Mucosa of descending colon (tissue), 3 donors: ENCODE measurements around the gene KRT76. TPM values are rescaled to one million over a fixed set of nuclear protein-coding genes. Genes with fewer than 3 reads are reported as not detected.

Source experiments
- ATAC-seq: fragments of 200-7000 bp; cut with Tn5 transposase; one replicate; pipeline ENCODE4 v1.9.1; 2020; ENCODE audit warnings: mild to moderate bottlenecking, moderate library complexity
- DNase-seq, 3 donors: peaks; one replicate each; pipeline ENCODE4 v3.0.0-alpha.2; 2020
- H3K36me3 ChIP-seq: fragments of 200-600 bp; one replicate; pipeline ENCODE4 v1.8.0; 2021; ENCODE audit warnings: low read depth, mild to moderate bottlenecking
- H3K4me1 ChIP-seq: fragments of 200-600 bp; one replicate; pipeline ENCODE4 v1.8.0; 2021; ENCODE audit warnings: low read depth, mild to moderate bottlenecking
- H3K4me3 ChIP-seq: fragments of 200-600 bp; one replicate; pipeline ENCODE4 v1.8.0; 2021; ENCODE audit warnings: mild to moderate bottlenecking
- H3K9me3 ChIP-seq: fragments of 200-600 bp; one replicate; pipeline ENCODE4 v1.8.0; 2021; ENCODE audit warnings: mild to moderate bottlenecking
- CTCF ChIP-seq: fragments of 200-600 bp; IDR thresholded peaks from one replicate; pipeline ENCODE4 v1.8.0; 2022; ENCODE audit warnings: antibody characterized with exemption, mild to moderate bottlenecking
- intact Hi-C, 2 donors: fragments of 100-400 bp; cut with DNase I in 1 of 2; cut with micrococcal nuclease in 1 of 2; formaldehyde crosslinking; loops; one replicate each; pipeline versions ENCODE4 v1.11.0 to v1.11.1; 2022; cut with DNase I, micrococcal nuclease
- total RNA-seq, 3 donors: library from RNA; stranded (reverse); fragmentation: NEBNext Ultra II Directional in 2 of 3; extraction: Animal tissue kit (Norgen Biotek cat#: 25700) in 2 of 3; gene quantifications; one replicate each; pipeline versions ENCODE4 v1.2.1 to v1.2.4, GENCODE V29; 2021 to 2023
- donor health status: DM: no; HTN: no; CAD: no; lungs with moderate emphysema.
- donor health status: DM: no; HTN: no; CAD: no.
- donor health status: DM: no; HTN: yes; CAD: no.

Gene KRT76
- total RNA-seq, 3 donors from 2014 or later = not detected

- H3K36me3 ChIP-seq = no peaks in the 10 kb centered on the region
- DNase-seq (no peak), ATAC-seq (no peak)
- H3K4me3 ChIP-seq = no peak overlapping the region
- no peak for TF ChIP-seq CTCF
- intact Hi-C loops = no loop called here
- H3K9me3 ChIP-seq = no peaks in the 10 kb centered on the region
- H3K4me1 ChIP-seq = no peaks in the 10 kb centered on the region
Observed at GRCh38 chr12:52792185-52793029, 15.3 kb upstream of the KRT76 start.

DNA sequence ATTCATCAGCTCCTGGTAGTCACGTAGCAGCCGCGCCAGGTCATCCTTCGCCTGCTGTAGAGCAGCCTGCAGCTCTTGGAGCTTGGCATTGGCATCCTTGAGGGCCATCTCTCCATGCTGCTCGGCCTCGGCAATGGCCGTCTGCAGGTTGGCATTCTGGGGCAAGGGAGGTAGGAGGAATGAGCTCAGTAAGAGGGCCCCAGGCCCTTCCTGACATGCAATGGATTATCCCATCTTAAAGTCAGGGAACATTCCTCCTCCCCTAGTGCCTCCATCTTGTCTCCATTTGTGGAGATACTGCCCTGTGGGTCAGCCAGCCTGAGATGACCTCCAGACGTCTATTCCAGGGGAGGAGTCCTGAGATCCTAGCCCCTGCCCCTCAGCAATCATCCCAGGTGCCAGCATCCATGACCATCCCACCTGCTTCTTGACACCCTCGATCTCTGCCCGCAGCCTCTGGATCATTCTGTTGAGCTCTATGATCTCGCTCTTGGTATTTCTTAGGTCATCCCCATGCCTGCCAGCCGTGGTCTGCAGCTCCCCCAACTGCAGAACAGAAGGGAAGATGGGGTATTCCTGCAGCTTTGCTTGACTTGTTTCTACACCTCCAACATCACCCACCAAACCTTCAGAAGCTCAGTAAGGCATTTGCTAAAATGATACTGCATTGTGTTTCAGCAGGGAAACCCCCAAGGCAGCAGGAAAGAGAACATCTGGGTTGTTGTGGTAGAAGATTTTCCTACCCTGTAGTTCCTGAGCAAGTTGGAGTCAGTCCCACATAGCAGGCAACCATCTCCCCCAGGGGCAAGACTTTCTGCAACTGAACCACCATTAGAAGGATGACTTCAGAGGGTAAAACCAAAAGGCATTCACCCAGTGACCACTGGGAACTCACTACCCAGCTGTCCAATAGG, 14.4 kb upstream of the KRT76 start:
- DNase-seq (no peak), ATAC-seq (no peak)
- Histone ChIP-seq H3K36me3 (no peaks in the 10 kb centered on the region), H3K4me3 (no peak overlapping the region), H3K9me3 (no peaks in the 10 kb centered on the region), H3K4me1 (no peaks in the 10 kb centered on the region)
- intact Hi-C loops = no loop called here
- TF ChIP-seq CTCF = no peak

DNA sequence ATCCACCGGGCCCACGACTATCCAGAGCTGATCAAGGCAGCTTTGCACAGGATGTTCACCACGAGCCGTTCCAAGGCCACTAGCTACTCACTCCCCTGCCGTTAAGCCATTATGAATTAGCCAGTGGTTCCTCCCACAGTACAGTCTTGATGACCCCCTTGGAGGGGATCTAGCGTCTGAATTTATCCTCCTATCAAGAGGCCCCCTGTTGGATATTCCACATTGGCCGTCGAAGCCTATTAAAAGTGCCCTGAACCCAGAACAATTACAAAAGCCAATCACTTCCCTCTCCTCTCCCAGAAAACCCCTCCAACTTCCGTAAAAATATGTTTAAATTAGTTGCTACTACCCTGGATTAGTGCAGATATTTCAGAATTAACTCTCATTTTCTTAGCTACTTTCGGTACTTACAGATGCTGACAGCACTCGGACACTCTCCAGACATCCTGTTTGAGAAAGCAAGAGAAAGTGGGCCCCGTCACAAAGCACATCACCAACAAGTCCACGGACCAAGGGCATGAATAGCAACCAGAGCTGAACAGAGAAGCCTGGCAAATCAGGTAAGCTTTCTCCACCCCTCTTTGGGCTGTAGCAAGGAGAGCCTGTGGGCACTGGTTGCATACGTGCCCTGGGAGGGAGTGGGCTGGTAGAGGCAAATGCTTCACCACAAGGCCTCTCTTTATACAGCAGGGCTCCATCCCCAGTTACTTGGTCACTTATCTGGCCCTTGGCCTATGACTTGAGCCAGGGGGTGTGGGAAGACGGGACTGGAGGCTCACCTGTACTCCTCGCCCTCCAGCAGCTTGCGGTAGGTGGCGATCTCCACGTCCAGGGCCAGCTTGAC, 13.5 kb upstream of the KRT76 start:
- no peak for ATAC-seq
- no peak for DNase-seq
- no peak overlapping the region for H3K4me3 ChIP-seq
- no peaks in the 10 kb centered on the region for H3K4me1 ChIP-seq
- no peaks in the 10 kb centered on the region for H3K36me3 ChIP-seq
- no peak for TF ChIP-seq CTCF
- intact Hi-C loops = no loop called here
- H3K9me3 ChIP-seq = no peaks in the 10 kb centered on the region

GRCh38 chr12:52789637-52790426, 12.7 kb upstream of the KRT76 start:
- intact Hi-C loops = no loop called here
- ATAC-seq (peak; percentile 91), DNase-seq (peak; percentile 50 to 72 (median 60))
- H3K4me1 ChIP-seq = no peaks in the 10 kb centered on the region
- H3K9me3 ChIP-seq = no peaks in the 10 kb centered on the region
- TF ChIP-seq CTCF = no peak
- no peak overlapping the region for H3K4me3 ChIP-seq
- no peaks in the 10 kb centered on the region for H3K36me3 ChIP-seq
